ENCODE measurements around the gene FBXO31. TPM values are rescaled to one million over a fixed set of nuclear protein-coding genes. Genes with fewer than 3 reads are reported as not detected.

The FBXO31 gene
- total RNA-seq, 4 donors from 2014 or later, result 39.9 to 89.3 (median 53.6) TPM

DNA sequence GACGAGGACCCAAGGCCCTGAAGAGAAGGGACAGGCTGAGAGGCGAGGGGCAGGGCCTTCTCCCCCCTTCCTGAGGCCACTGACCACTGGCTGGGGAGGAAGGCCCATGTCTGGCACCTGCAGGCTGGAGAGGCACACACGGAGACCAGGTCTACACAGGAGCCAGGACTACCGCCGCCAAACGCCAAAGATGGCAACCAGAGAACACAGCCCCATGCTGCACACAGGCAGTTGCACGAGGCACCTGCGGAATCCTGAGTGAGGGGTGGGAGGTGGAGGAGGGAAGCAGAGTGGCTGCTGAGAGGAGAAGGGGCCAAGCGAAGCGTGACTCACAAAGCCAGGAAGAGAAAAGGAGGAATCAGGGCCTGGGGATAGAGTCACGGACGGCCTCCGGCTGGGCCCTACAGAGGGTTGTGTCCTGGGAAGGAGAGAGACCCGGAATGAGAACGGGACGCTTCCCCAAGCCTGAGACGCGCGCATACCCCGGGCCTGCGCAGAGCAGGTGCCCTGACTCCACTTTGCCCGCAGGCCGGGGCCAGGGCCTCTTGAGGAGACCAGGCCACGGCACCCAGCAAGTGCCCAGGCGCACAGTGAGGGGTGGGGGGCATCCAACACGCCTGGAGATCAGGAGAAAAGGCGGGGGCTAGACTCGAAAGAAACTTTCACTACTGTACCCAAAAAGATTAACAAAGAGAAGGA lies 37.7 kb downstream of the FBXO31 start:
- TF ChIP-seq EP300 (IDR thresholded peaks at IDR 0.05) (no peak), POLR2A (IDR thresholded peaks at IDR 0.05) (no peak), POLR2AphosphoS5 (IDR thresholded peaks at IDR 0.05) (no peak)
- TF ChIP-seq, protein P1, sequence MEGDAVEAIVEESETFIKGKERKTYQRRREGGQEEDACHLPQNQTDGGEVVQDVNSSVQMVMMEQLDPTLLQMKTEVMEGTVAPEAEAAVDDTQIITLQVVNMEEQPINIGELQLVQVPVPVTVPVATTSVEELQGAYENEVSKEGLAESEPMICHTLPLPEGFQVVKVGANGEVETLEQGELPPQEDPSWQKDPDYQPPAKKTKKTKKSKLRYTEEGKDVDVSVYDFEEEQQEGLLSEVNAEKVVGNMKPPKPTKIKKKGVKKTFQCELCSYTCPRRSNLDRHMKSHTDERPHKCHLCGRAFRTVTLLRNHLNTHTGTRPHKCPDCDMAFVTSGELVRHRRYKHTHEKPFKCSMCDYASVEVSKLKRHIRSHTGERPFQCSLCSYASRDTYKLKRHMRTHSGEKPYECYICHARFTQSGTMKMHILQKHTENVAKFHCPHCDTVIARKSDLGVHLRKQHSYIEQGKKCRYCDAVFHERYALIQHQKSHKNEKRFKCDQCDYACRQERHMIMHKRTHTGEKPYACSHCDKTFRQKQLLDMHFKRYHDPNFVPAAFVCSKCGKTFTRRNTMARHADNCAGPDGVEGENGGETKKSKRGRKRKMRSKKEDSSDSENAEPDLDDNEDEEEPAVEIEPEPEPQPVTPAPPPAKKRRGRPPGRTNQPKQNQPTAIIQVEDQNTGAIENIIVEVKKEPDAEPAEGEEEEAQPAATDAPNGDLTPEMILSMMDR (IDR thresholded peaks at IDR 0.05), result no peak
- no peak overlapping the region for H3K27ac ChIP-seq
- no peaks in the 10 kb centered on the region for H3K9me3 ChIP-seq
- H3K4me1 ChIP-seq, result peaks cover 14% of the 10 kb centered on the region
- no peak overlapping the region for H3K4me3 ChIP-seq
- WGBS, result 93% methylated on average over 28 of the region's 28 CpGs
- peaks cover 51% of the 10 kb centered on the region for H3K36me3 ChIP-seq
- no peak for DNase-seq (ENCODE audit: low spot score in 2 of 2)
- no peaks in the 10 kb centered on the region for H3K27me3 ChIP-seq

DNA sequence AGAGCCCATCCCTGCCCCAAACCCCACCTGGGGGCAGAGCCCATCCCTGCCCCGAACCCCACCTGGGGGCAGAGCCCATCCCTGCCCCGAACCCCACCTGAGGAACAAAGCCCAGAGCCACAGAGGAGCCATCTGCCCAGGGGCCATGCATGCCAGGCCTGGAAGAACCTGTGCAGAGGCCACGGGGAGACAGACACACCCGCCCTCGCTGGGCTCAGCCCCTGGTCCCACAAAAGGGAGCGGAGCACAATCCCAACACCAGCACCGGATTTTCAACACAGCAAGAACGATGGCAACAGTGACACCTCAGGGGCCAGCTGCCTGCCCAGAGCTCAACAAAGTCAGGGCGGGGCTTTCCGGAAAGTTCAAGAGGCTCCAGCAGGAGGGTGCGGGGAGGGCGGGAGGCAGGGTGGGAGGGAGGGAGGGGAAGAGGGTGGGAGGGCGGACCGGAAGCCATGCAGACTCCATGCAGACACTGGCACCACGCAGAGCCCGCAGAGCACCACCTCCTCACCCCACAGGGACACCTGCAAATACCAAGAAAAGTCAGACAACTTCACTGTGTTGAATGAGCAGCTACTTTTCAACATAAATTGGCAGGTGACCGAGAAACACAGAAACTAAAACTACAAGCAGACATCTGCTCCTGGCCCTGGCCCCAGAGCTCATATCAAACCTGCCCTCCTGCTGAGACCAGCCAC lies 38.5 kb downstream of the FBXO31 start:
- DNase-seq (ENCODE audit: low spot score in 2 of 2), result no peak
- TF ChIP-seq POLR2AphosphoS5 (IDR thresholded peaks at IDR 0.05), result no peak
- 46% methylated on average over 7 of the region's 17 CpGs for WGBS
- H3K9me3 ChIP-seq, result no peaks in the 10 kb centered on the region
- H3K27ac ChIP-seq, result peak overlapping the region; percentile 59
- peaks cover 51% of the 10 kb centered on the region for H3K36me3 ChIP-seq
- H3K27me3 ChIP-seq, result no peaks in the 10 kb centered on the region
- H3K4me1 ChIP-seq, result peaks cover 14% of the 10 kb centered on the region
- no peak overlapping the region for H3K4me3 ChIP-seq

DNA sequence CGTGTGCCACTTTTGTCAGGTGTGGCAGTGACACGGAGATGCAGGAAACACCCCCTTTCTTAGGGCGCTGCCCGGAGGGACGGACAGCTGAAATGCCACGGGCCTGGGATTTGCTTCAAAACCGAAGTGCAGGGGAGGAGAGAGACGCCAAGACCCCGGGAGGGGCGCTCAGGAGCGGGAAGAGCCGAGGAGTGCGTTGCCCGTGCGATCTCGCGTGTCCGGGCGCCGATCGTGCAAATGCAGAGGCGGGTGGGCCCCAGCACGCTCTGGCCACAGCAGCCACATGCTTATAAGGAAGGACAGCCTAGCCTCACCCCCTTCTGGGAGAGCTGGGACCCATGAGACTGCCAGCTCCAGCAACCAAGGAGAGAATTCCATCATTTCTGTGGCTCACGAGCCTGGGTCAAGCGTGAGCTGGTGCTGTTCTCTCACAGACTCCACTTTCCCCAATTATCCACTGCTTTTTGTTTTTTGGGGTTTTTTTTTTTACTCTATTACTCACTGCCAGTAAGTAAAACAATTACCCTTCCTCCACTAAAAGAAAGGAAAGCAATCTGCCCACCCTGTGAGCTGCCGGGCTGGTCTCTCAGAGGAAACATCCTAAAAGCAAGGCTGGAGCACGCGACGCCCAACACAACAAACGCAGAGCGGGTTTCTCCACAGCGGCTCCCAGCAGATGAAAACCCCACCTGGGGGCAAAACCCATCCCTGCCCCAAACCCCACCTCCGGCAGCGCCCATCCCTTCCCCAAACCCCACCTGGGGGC lies 39.2 kb downstream of the FBXO31 start:
- TF ChIP-seq, protein P1 (IDR thresholded peaks at IDR 0.05), result no peak
- no peak for TF ChIP-seq EP300 (IDR thresholded peaks at IDR 0.05)
- TF ChIP-seq POLR2A (IDR thresholded peaks at IDR 0.05), result no peak
- TF ChIP-seq POLR2AphosphoS5 (IDR thresholded peaks at IDR 0.05), result no peak
- peak overlapping the region; percentile 59 for H3K27ac ChIP-seq

DNA sequence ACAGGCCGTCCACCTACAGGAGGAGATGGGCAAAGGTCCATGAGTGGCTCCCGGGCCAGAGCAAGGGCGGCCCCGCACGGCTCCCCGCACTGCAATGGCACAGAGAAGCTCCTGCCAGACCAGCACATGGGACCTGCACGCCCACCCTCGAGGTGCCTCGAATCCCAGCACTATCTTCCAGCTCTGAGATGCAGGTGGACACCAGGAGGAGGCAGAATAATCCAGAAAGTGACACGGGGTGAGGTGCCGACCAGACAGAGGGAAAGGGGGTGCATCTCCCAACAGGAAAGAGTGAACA lies 39.9 kb downstream of the FBXO31 start:
- no peaks in the 10 kb centered on the region for H3K9me3 ChIP-seq
- H3K4me1 ChIP-seq, result peaks cover 14% of the 10 kb centered on the region
- TF ChIP-seq, protein P1 (IDR thresholded peaks at IDR 0.05), result no peak
- TF ChIP-seq POLR2AphosphoS5 (IDR thresholded peaks at IDR 0.05), result no peak
- TF ChIP-seq EP300 (IDR thresholded peaks at IDR 0.05), result no peak
- no peak for TF ChIP-seq POLR2A (IDR thresholded peaks at IDR 0.05)
- no peak for DNase-seq (ENCODE audit: low spot score in 2 of 2)
- 75% methylated on average over 5 of the region's 11 CpGs for WGBS
- H3K4me3 ChIP-seq, result no peak overlapping the region
- H3K36me3 ChIP-seq, result peaks cover 58% of the 10 kb centered on the region
- no peaks in the 10 kb centered on the region for H3K27me3 ChIP-seq
- H3K27ac ChIP-seq, result no peak overlapping the region

More for the DNA sequence above, 39.2 kb downstream of the FBXO31 start:
- WGBS, result 84% methylated on average over 30 of the region's 34 CpGs
- H3K9me3 ChIP-seq, result no peaks in the 10 kb centered on the region
- peaks cover 14% of the 10 kb centered on the region for H3K4me1 ChIP-seq
- no peak for DNase-seq (ENCODE audit: low spot score in 2 of 2)
- no peaks in the 10 kb centered on the region for H3K27me3 ChIP-seq
- peaks cover 53% of the 10 kb centered on the region for H3K36me3 ChIP-seq
- no peak overlapping the region for H3K4me3 ChIP-seq

DNA sequence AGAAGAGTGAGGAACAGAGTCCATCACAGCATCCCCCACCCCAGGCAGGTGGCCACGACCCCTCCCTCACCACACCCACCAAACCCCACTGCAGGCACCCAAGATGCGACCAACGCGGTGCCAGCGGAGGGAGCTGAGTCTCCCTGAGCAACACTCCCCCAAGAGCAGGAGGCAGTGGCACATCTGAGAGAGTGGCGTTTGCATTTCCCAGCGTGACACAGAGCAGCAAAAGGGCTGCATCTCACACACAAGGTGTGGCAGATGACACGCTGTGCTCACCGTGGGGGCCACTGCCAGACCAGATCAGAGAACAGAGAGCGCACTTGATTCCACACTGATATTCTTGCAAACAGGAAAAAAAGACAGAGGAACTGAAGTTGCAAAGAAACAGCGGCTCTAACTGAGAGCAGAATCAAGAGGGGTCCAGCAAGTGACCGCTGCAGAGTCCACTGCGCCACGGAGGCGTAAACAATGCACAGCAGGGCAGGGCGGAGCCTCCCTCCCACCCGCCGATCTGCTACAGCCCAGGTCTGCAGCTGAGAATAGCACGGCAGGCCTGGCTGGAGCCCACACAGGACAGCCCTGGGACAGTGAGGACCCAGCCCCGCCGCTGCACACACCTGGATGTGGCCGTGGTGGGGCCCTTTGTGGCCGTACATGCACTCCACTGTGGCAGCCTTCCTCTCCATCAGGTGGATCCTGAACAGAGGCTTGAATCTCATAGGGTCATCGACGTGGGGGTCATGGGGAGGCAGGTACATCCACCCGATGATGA lies 40.4 kb downstream of the FBXO31 start:
- no peaks in the 10 kb centered on the region for H3K9me3 ChIP-seq
- H3K27me3 ChIP-seq, result no peaks in the 10 kb centered on the region
- no peak overlapping the region for H3K27ac ChIP-seq
- DNase-seq (ENCODE audit: low spot score in 2 of 2), result no peak
- TF ChIP-seq EP300 (IDR thresholded peaks at IDR 0.05), result no peak
- TF ChIP-seq, protein P1 (IDR thresholded peaks at IDR 0.05), result no peak
- TF ChIP-seq POLR2A (IDR thresholded peaks at IDR 0.05), result no peak
- no peak for TF ChIP-seq POLR2AphosphoS5 (IDR thresholded peaks at IDR 0.05)
- WGBS, result 86% methylated on average over 22 of the region's 26 CpGs
- H3K4me1 ChIP-seq, result peaks cover 14% of the 10 kb centered on the region
- peaks cover 60% of the 10 kb centered on the region for H3K36me3 ChIP-seq
- no peak overlapping the region for H3K4me3 ChIP-seq
